HCT116 (cell line): ENCODE data around the gene BNIP5. TPM values are rescaled to one million over a fixed set of nuclear protein-coding genes. Genes with fewer than 3 reads are reported as not detected.

Experiments used
- ATAC-seq: fragments of 200-7000 bp; cut with Tn5 transposase; 2 replicates; pipeline ENCODE4 v1.9.1; 2020; ENCODE audit warnings: mild to moderate bottlenecking, moderate library complexity
- BruUV-seq: library from RNA; stranded (reverse); fragments of 400-500 nt; replicated peaks from 2 replicates; lab custom pipeline; 2021; lab: Mats Ljungman, UMichigan
- CTCF ChIA-PET: fragments of 300-600 bp; sonication (Branson Sonifier 250); formaldehyde crosslinking; loops from one replicate; lab custom pipeline; 2021; ENCODE audit warnings: antibody characterized with exemption; lab: Charles Lee
- POLR2A ChIA-PET: fragments of 300-600, 350-600 bp; sonication (Branson Sonifier 250); formaldehyde crosslinking; loops from one replicate; lab custom pipeline; 2021; ENCODE audit warnings: antibody characterized with exemption; lab: Charles Lee
- RAD21 ChIA-PET, 2 experiments: fragments of 300-600 bp; sonication (Branson Sonifier 250); formaldehyde crosslinking; loops; one replicate each; lab custom pipeline; 2023; ENCODE audit warnings: low total read pairs in 2 of 2; ENCODE audit not compliant: uncharacterized antibody in 2 of 2, unreplicated experiment in 2 of 2, low non-redundant PET in 1 of 2; lab: Charles Lee
- DNase-seq: peaks from one replicate; pipeline ENCODE4 v3.0.0-alpha.2; 2010; ENCODE audit warnings: low read depth, low spot score
- H2AFZ ChIP-seq: fragments of 200-600 bp; shearing (Covaris generic), sonication (generic); 2 replicates; pipeline ENCODE4 v1.6.1; 2017; ENCODE audit warnings: low read depth, mixed run types, mixed read lengths, antibody characterized with exemption, low read length; ENCODE audit not compliant: poor library complexity, severe bottlenecking
- H3K27ac ChIP-seq: 2 replicates; pipeline ENCODE4 v1.5.1; 2012; ENCODE audit warnings: low read depth, low read length
- H3K27me3 ChIP-seq: fragments of 200-600 bp; sonication (generic); 2 replicates; pipeline ENCODE4 v1.6.1; 2016; ENCODE audit warnings: mixed run types, low read length, mixed read lengths; ENCODE audit not compliant: insufficient read depth
- H3K36me3 ChIP-seq, 2 experiments: fragments of 200-500 bp in 1 of 2; fragments of 200-600 bp in 1 of 2; sonication (Bioruptor generic) in 1 of 2; sonication (generic) in 1 of 2; 2 replicates each; pipeline versions ENCODE4 v1.5.1 to v1.6.1; 2014 to 2016; ENCODE audit warnings: low read length in 2 of 2, inconsistent platforms in 1 of 2, mixed read lengths in 1 of 2, mixed run types in 1 of 2; ENCODE audit not compliant: insufficient read depth in 2 of 2, control insufficient read depth in 1 of 2
- H3K4me1 ChIP-seq, 2 experiments: fragments of 200-600 bp in 1 of 2; sonication (generic) in 1 of 2; 2 replicates each; pipeline versions ENCODE4 v1.5.1 to v1.6.1; 2012 to 2017; ENCODE audit warnings: low read length in 2 of 2, inconsistent platforms in 1 of 2, mild to moderate bottlenecking in 1 of 2, mixed read lengths in 1 of 2, mixed run types in 1 of 2, moderate library complexity in 1 of 2; ENCODE audit not compliant: insufficient read depth in 2 of 2, control insufficient read depth in 1 of 2
- H3K4me2 ChIP-seq: fragments of 200-600 bp; sonication (generic); 2 replicates; pipeline ENCODE4 v1.6.1; 2017; ENCODE audit warnings: mixed run types, low read length, mixed read lengths
- H3K4me3 ChIP-seq, 2 experiments: fragments of 200-600 bp in 1 of 2; sonication (generic) in 1 of 2; replicated peaks in 1 of 2; 2 replicates each; pipeline ENCODE4 v1.5.1; 2011 to 2016; ENCODE audit warnings: low read length in 2 of 2, control low read depth in 1 of 2, low read depth in 1 of 2, mild to moderate bottlenecking in 1 of 2, mixed read lengths in 1 of 2, mixed run types in 1 of 2
- H3K79me2 ChIP-seq: fragments of 200-600 bp; sonication (generic); 2 replicates; pipeline ENCODE4 v1.6.1; 2017; ENCODE audit warnings: mild to moderate bottlenecking, mixed run types, low read length, moderate library complexity, mixed read lengths; ENCODE audit not compliant: insufficient read depth
- H3K9ac ChIP-seq: fragments of 200-600 bp; sonication (generic); 2 replicates; pipeline ENCODE4 v1.6.1; 2016; ENCODE audit warnings: low read length, mixed read lengths
- H3K9me2 ChIP-seq: fragments of 200-600 bp; sonication (generic), shearing (Covaris generic); 2 replicates; pipeline ENCODE4 v1.6.1; 2017; ENCODE audit warnings: mixed run types, mild to moderate bottlenecking, moderate library complexity; ENCODE audit not compliant: insufficient read depth
- H3K9me3 ChIP-seq, 2 experiments: fragments of 200-500 bp in 1 of 2; fragments of 200-600 bp in 1 of 2; sonication (Bioruptor generic) in 1 of 2; sonication (generic) in 1 of 2; 2 replicates each; pipeline ENCODE4 v1.6.1; 2014 to 2017; ENCODE audit warnings: low read length in 2 of 2, mixed read lengths in 2 of 2, inconsistent platforms in 1 of 2, low read depth in 1 of 2, mild to moderate bottlenecking in 1 of 2, mixed run types in 1 of 2, moderate library complexity in 1 of 2; ENCODE audit not compliant: control insufficient read depth in 1 of 2, insufficient read depth in 1 of 2
- H4K20me1 ChIP-seq: fragments of 200-600 bp; sonication (generic), shearing (Covaris generic); 2 replicates; pipeline ENCODE4 v1.6.1; 2017; ENCODE audit warnings: mixed run types, mild to moderate bottlenecking, moderate library complexity; ENCODE audit not compliant: insufficient read depth
- ATF3 ChIP-seq: IDR thresholded peaks from 2 replicates; pipeline ENCODE4 v1.6.1; 2012
- CBX3 ChIP-seq: IDR thresholded peaks from 2 replicates; pipeline ENCODE4 v1.6.1; 2012; ENCODE audit warnings: low read depth
- CEBPB ChIP-seq: IDR thresholded peaks from 2 replicates; pipeline ENCODE4 v1.6.1; 2012; ENCODE audit warnings: low read depth
- EGR1 ChIP-seq: IDR thresholded peaks from 2 replicates; pipeline ENCODE4 v1.6.1; 2012; ENCODE audit warnings: low read depth
- EZH2 ChIP-seq: fragments of 200-600 bp; sonication (generic); IDR thresholded peaks from 2 replicates; pipeline ENCODE4 v1.6.1; 2017; ENCODE audit warnings: antibody characterized with exemption, mixed run types
- JUND ChIP-seq: IDR thresholded peaks from 2 replicates; pipeline ENCODE4 v1.6.1; 2012
- MAX ChIP-seq: IDR thresholded peaks from 2 replicates; pipeline ENCODE4 v1.6.1; 2012
- POLR2AphosphoS5 ChIP-seq: IDR thresholded peaks from 2 replicates; pipeline ENCODE4 v1.6.1; 2011; ENCODE audit warnings: mild to moderate bottlenecking, low read depth, low read length, moderate library complexity
- RAD21 ChIP-seq: IDR thresholded peaks from 2 replicates; pipeline ENCODE4 v1.6.1; 2012; ENCODE audit warnings: low read depth, mild to moderate bottlenecking
- TCF7L2 ChIP-seq: IDR thresholded peaks from 2 replicates; pipeline ENCODE4 v1.7.0; 2011; ENCODE audit warnings: borderline replicate concordance, inconsistent platforms; ENCODE audit not compliant: insufficient read depth, insufficient read length; ENCODE audit errors: extremely low read depth
- ZFX ChIP-seq: fragments of 450-650 bp; IDR thresholded peaks from 2 replicates; pipeline ENCODE4 v1.6.1; 2017
- intact Hi-C: fragments of 100-400 bp; cut with micrococcal nuclease; formaldehyde crosslinking; loops from 2 replicates; pipeline ENCODE4 v1.10.0; 2022
- total RNA-seq: library from RNA; stranded (reverse); gene quantifications from one replicate; pipeline ENCODE4 v1.2.1, GENCODE V29; 2021; ENCODE audit not compliant: unreplicated experiment
- TF ChIP-seq, protein P1 (sequence below): IDR thresholded peaks from 2 replicates; pipeline ENCODE4 v1.6.1; 2011; ENCODE audit warnings: mild to moderate bottlenecking, low read length, moderate library complexity; ENCODE audit not compliant: insufficient replicate concordance; ENCODE audit errors: extremely low read depth

The BNIP5 gene
- total RNA-seq, 1 experiment from 2014 or later: not detected

- ATAC-seq (no peak), DNase-seq (no peak)
- CTCF ChIA-PET: interaction anchor here (1.0 kb wide), 1 partner anchor 31 kb away, joined by 3 read pairs; no protein-coding TSS in a partner anchor
- Histone ChIP-seq H3K27me3 (no peaks in the 10 kb centered on the region), H3K27ac (no peak overlapping the region), H4K20me1 (no peaks in the 10 kb centered on the region), H3K36me3 (no peaks in the 10 kb centered on the region), H3K9ac (no peak overlapping the region), H3K4me1 (peaks cover 2 to 10% of the 10 kb centered on the region in 2 experiments), H3K79me2 (no peaks in the 10 kb centered on the region), H3K9me2 (no peaks in the 10 kb centered on the region), H2AFZ (no peak overlapping the region), H3K9me3 (peaks cover 0 to 4% of the 10 kb centered on the region in 2 experiments; a peak in 1 of 4 replicates), H3K4me2 (no peak overlapping the region), H3K4me3 (no peak overlapping the region)
- intact Hi-C loops: no loop called here
- RAD21 ChIA-PET: no interaction called here
- POLR2A ChIA-PET: no interaction called here
- BruUV-seq: no TSS peak
- TF ChIP-seq, protein P1, sequence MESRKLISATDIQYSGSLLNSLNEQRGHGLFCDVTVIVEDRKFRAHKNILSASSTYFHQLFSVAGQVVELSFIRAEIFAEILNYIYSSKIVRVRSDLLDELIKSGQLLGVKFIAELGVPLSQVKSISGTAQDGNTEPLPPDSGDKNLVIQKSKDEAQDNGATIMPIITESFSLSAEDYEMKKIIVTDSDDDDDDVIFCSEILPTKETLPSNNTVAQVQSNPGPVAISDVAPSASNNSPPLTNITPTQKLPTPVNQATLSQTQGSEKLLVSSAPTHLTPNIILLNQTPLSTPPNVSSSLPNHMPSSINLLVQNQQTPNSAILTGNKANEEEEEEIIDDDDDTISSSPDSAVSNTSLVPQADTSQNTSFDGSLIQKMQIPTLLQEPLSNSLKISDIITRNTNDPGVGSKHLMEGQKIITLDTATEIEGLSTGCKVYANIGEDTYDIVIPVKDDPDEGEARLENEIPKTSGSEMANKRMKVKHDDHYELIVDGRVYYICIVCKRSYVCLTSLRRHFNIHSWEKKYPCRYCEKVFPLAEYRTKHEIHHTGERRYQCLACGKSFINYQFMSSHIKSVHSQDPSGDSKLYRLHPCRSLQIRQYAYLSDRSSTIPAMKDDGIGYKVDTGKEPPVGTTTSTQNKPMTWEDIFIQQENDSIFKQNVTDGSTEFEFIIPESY: no peak
- no peak for TF ChIP-seq CEBPB
- no peak for TF ChIP-seq ZFX
- TF ChIP-seq EGR1: no peak
- TF ChIP-seq JUND: no peak
- no peak for TF ChIP-seq RAD21
- no peak for TF ChIP-seq TCF7L2
- TF ChIP-seq POLR2AphosphoS5: no peak
- no peak for TF ChIP-seq CBX3
- TF ChIP-seq ATF3: no peak
- no peak for TF ChIP-seq EZH2
- no peak for TF ChIP-seq MAX
Measured at GRCh38 chr6:36309203-36309602, 27.5 kb downstream of the BNIP5 start.
